ENCODE data around the gene HIF1A. TPM values are rescaled to one million over a fixed set of nuclear protein-coding genes. Genes with fewer than 3 reads are reported as not detected.
A peak's percentile ranks its signal among the peaks of the same experiment; 100 is the strongest.

HIF1A gene
- total and polyA plus RNA-seq, 2 of the 13 experiments (the other 11 are each of a cell fraction or from before 2014, with no cell fraction given) = 41.0 to 126 TPM

- TF ChIP-seq STAT6 (CRISPR knock-in tag; IDR thresholded peaks at IDR 0.05; ENCODE audit: borderline replicate concordance) = no peak
- no peak for TF ChIP-seq ZNF703 (CRISPR knock-in tag; IDR thresholded peaks at IDR 0.05; ENCODE audit: borderline replicate concordance)
- no peak for TF ChIP-seq ZNF354B (CRISPR knock-in tag; IDR thresholded peaks at IDR 0.05)
These were observed 66.2 kb downstream of the HIF1A start (continued) for GRCh38 chr14:61761557-61761956.

DNA sequence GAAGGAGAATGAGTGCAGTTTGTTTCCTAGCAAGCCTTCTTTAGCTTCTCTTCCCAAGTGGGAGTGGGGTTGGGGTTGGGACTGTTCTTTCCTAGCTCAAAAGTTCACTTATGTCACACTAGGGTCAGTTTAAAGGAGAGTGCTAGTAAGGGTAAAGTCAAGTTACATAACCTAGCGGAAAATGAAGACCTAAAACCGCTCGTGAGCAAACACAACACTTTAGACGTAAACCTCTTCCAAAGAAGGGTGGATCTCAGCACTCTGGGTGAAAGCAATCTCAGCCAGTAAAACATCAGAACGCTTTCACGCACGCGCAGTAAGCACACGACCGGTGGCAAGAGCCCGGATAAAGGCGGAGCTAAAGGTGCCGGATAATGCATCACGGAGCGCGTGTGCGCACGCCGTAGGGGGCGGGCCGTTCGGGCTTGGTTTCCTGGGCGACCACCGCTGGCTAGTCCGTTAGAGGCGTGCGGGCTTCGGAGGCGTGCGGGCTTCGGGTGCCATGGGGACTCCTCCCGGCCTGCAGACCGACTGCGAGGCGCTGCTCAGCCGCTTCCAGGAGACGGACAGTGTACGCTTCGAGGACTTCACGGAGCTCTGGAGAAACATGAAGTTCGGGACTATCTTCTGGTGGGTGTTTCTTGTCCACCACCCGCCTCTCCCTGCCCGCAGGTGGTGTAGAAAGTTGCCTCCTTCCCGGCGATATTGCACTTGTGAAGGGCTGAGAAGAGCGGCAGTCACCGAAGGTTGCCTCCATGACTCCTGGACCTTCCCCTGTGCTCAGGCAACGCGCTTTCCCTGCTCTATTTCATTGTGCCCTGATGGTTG is 66.9 kb downstream of the HIF1A start, which contains the start of gene SNAPC1:
TSS of gene SNAPC1 (plus strand) at position 462 of the 828 bp plus-strand sequence. CDS start at position 503, 41 bp downstream.
- FAIRE-seq = peak; percentile 100
- Histone ChIP-seq H3K9ac (ENCODE audit: insufficient read depth, low read depth, low read length) (peak within 1 kb of the TSS; percentile 84), H3K27me3 (ENCODE audit: control insufficient read depth in 1 of 2, insufficient read depth in 2 of 2, low read length in 2 of 2) (no peaks in the 10 kb centered on the region; a peak in 1 of 5 replicates), H3K9me3 (ENCODE audit: low read length) (no peaks in the 10 kb centered on the region), H2AFZ (ENCODE audit: low read length) (peak within 1 kb of the TSS; percentile 95), H3K4me3 (replicated peaks in 1 of 3; ENCODE audit: insufficient read depth in 1 of 3, low read depth in 2 of 3, low read length in 3 of 3) (peak within 1 kb of the TSS; percentile 92 to 99 (median 92)), H3K4me2 (ENCODE audit: low read depth, low read length) (peak within 1 kb of the TSS; percentile 86), H4K20me1 (ENCODE audit: insufficient read depth, low read length) (no peaks in the 10 kb centered on the region), H3K4me1 (ENCODE audit: insufficient read depth, low read length) (peaks cover 39% of the 10 kb centered on the region), H3K27ac (ENCODE audit: extremely low read length, insufficient read depth, low read length) (peak within 1 kb of the TSS; percentile 75), H3K36me3 (replicated peaks in 1 of 2; ENCODE audit: control insufficient read depth in 1 of 2, insufficient read depth in 2 of 2, low read length in 2 of 2) (no peaks in the 10 kb centered on the region), H3K79me2 (ENCODE audit: insufficient read depth, low read length) (peaks cover 26% of the 10 kb centered on the region)
- intact Hi-C loops (cut with micrococcal nuclease; ENCODE audit: unreplicated experiment) = loop anchor here (1.0 kb wide), 1 partner anchor 25 kb away; no protein-coding TSS in a partner anchor
- in situ Hi-C loops (cut with HindIII; ENCODE audit: extremely low pct_ligation_motif_present, low pct_unique_long_range_greater_than_20kb) = no loop called here
- CTCF ChIA-PET (ENCODE audit: low intra/inter-chr PET ratio, low total read pairs) = no interaction called here
- BruUV-seq (replicated peaks) = TSS peak; percentile 54
- 0% methylated on average over 4 of the region's 49 CpGs for WGBS (ENCODE audit: low lambda C conversion rate)
- peak; percentile 97 for DNase-seq (ENCODE audit: low spot score)
- POLR2A ChIA-PET = interaction anchor here (0.6 to 2.8 kb wide), 31 partner anchors 9 to 301 kb away, joined by 3 to 36 read pairs (median 5); partner anchors contain the start of gene HIF1A
- ATAC-seq = peak; percentile 98
- TF ChIP-seq RBM22 (optimal IDR thresholded peaks at IDR 0.05; ENCODE audit: low read length) (no peak), GTF3A (CRISPR knock-in tag; conservative IDR thresholded peaks at IDR 0.05) (no peak), SP1 (IDR thresholded peaks at IDR 0.05) (no peak), SP1 (CRISPR knock-in tag; IDR thresholded peaks at IDR 0.05) (peak; percentile 54; the same call in 1 of the 2 replicates), ZNF326 (CRISPR knock-in tag; IDR thresholded peaks at IDR 0.05; ENCODE audit: borderline replicate concordance) (no peak), ZNF225 (CRISPR knock-in tag; IDR thresholded peaks at IDR 0.05) (peak; percentile 57; the same call in 1 of the 2 replicates), ZNF263 (CRISPR knock-in tag; IDR thresholded peaks at IDR 0.05) (no peak)
- TF ChIP-seq, protein P1, sequence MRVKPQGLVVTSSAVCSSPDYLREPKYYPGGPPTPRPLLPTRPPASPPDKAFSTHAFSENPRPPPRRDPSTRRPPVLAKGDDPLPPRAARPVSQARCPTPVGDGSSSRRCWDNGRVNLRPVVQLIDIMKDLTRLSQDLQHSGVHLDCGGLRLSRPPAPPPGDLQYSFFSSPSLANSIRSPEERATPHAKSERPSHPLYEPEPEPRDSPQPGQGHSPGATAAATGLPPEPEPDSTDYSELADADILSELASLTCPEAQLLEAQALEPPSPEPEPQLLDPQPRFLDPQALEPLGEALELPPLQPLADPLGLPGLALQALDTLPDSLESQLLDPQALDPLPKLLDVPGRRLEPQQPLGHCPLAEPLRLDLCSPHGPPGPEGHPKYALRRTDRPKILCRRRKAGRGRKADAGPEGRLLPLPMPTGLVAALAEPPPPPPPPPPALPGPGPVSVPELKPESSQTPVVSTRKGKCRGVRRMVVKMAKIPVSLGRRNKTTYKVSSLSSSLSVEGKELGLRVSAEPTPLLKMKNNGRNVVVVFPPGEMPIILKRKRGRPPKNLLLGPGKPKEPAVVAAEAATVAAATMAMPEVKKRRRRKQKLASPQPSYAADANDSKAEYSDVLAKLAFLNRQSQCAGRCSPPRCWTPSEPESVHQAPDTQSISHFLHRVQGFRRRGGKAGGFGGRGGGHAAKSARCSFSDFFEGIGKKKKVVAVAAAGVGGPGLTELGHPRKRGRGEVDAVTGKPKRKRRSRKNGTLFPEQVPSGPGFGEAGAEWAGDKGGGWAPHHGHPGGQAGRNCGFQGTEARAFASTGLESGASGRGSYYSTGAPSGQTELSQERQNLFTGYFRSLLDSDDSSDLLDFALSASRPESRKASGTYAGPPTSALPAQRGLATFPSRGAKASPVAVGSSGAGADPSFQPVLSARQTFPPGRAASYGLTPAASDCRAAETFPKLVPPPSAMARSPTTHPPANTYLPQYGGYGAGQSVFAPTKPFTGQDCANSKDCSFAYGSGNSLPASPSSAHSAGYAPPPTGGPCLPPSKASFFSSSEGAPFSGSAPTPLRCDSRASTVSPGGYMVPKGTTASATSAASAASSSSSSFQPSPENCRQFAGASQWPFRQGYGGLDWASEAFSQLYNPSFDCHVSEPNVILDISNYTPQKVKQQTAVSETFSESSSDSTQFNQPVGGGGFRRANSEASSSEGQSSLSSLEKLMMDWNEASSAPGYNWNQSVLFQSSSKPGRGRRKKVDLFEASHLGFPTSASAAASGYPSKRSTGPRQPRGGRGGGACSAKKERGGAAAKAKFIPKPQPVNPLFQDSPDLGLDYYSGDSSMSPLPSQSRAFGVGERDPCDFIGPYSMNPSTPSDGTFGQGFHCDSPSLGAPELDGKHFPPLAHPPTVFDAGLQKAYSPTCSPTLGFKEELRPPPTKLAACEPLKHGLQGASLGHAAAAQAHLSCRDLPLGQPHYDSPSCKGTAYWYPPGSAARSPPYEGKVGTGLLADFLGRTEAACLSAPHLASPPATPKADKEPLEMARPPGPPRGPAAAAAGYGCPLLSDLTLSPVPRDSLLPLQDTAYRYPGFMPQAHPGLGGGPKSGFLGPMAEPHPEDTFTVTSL (CRISPR knock-in tag; IDR thresholded peaks at IDR 0.05; ENCODE audit: borderline replicate concordance) = no peak

All from HepG2 (cell line).